Esophagus muscularis mucosa (tissue), 4 donors: ENCODE measurements around the gene MTO1. TPM values are rescaled to one million over a fixed set of nuclear protein-coding genes. Genes with fewer than 3 reads are reported as not detected.
"Not testable (repeated sequence)": the region's sequence is repeated elsewhere in the genome, so short reads cannot be mapped to it uniquely, and the experiment has no call there.

Source experiments
- DNase-seq: peaks from one replicate; pipeline ENCODE4 v3.0.0-alpha.2; 2017; ENCODE audit errors: extremely low spot score
- H3K27ac ChIP-seq, 4 donors: fragments of 200-600 bp; sonication (generic); replicated peaks in 1 of 4; 1 replicate in 3 of 4; 2 replicates in 1 of 4; pipeline ENCODE4 v1.5.1; 2016 to 2019; ENCODE audit warnings: mild to moderate bottlenecking in 1 of 4
- H3K27me3 ChIP-seq, 4 donors: fragments of 200-600 bp; sonication (generic); one replicate each; pipeline versions ENCODE4 v1.5.1 to v1.6.0; 2016 to 2019
- H3K36me3 ChIP-seq, 4 donors: fragments of 200-600 bp; sonication (generic); one replicate each; pipeline ENCODE4 v1.5.1; 2016 to 2019
- H3K4me1 ChIP-seq, 4 donors: fragments of 200-600 bp; sonication (generic); one replicate each; pipeline ENCODE4 v1.5.1; 2016 to 2019
- H3K4me3 ChIP-seq, 4 donors: fragments of 200-600 bp; sonication (generic); 1 replicate in 2 of 4; 2 replicates in 2 of 4; pipeline ENCODE4 v1.5.1; 2016 to 2019; ENCODE audit warnings: mild to moderate bottlenecking in 4 of 4, moderate library complexity in 1 of 4
- H3K9me3 ChIP-seq, 4 donors: fragments of 200-600 bp; sonication (generic); 1 replicate in 3 of 4; 2 replicates in 1 of 4; pipeline ENCODE4 v1.5.1; 2016 to 2019
- CTCF ChIP-seq, 3 experiments: fragments of 200-600 bp in 2 of 3; fragments of 450-650 bp in 1 of 3; sonication (generic) in 2 of 3; IDR thresholded peaks; one replicate each; pipeline ENCODE4 v1.5.1; 2017 to 2019; ENCODE audit warnings: antibody characterized with exemption in 3 of 3, mild to moderate bottlenecking in 2 of 3, moderate library complexity in 1 of 3
- EP300 ChIP-seq: sonication (generic); formaldehyde crosslinking; IDR thresholded peaks from one replicate; pipeline ENCODE4 v1.6.1; 2017; ENCODE audit warnings: antibody characterized with exemption
- POLR2A ChIP-seq: fragments of 450-650 bp; IDR thresholded peaks from one replicate; pipeline ENCODE4 v1.6.1; 2017; ENCODE audit warnings: antibody characterized with exemption, moderate library complexity, mild to moderate bottlenecking, low read depth
- POLR2AphosphoS5 ChIP-seq, 2 donors: sonication (generic); formaldehyde crosslinking; IDR thresholded peaks; one replicate each; pipeline ENCODE4 v1.6.1; 2017; ENCODE audit warnings: antibody characterized with exemption in 2 of 2
- WGBS: methylation state at CpG from one replicate; pipeline ENCODE4 v1.1.5; 2018; 5-methylcytosine and 5-hydroxymethylcytosine counted together
- intact Hi-C: fragments of 100-400 bp; cut with DNase I; formaldehyde crosslinking; loops from one replicate; pipeline ENCODE4 v1.15.1; 2023
- total RNA-seq, 4 donors: library from RNA; depleted of rRNA; stranded (reverse); fragments of >200 nt; gene quantifications; one replicate each; pipeline versions ENCODE4 v1.1.0 to v1.2.1, GENCODE V29; 2016

Gene MTO1
- total RNA-seq, 4 donors from 2014 or later, result 15.2 to 38.6 (median 25.7) TPM

GRCh38 chr6:73538116-73538779 lies 76.7 kb downstream of the MTO1 start:
- Histone ChIP-seq H3K4me1 (no peaks in the 10 kb centered on the region), H3K9me3 (no peaks in the 10 kb centered on the region), H3K27ac (no peak overlapping the region), H3K27me3 (no peaks in the 10 kb centered on the region), H3K4me3 (no peak overlapping the region), H3K36me3 (no peaks in the 10 kb centered on the region)
- 93% methylated on average over 10 of the region's 10 CpGs for WGBS
- TF ChIP-seq CTCF (IDR thresholded peaks at IDR 0.05) (no peak), POLR2AphosphoS5 (IDR thresholded peaks at IDR 0.05) (no peak), POLR2A (no peak), EP300 (no peak)
- intact Hi-C loops, result no loop called here
- no peak for DNase-seq

GRCh38 chr6:73542481-73542880 lies 80.9 kb downstream of the MTO1 start:
- WGBS, result 92% methylated on average over 3 of the region's 3 CpGs
- H3K4me3 ChIP-seq, H3K27ac ChIP-seq: not testable (repeated sequence)

GRCh38 chr6:73542891-73543290 lies 81.4 kb downstream of the MTO1 start:
- Histone ChIP-seq H3K4me1 (peaks cover 0 to 7% (median 6%) of the 10 kb centered on the region in 4 donors), H3K36me3 (no peaks in the 10 kb centered on the region), H3K9me3 (no peaks in the 10 kb centered on the region), H3K27ac (no peak overlapping the region), H3K27me3 (no peaks in the 10 kb centered on the region), H3K4me3 (no peak overlapping the region)
- WGBS, result 92% methylated on average over 5 of the region's 5 CpGs
- intact Hi-C loops, result no loop called here
- TF ChIP-seq CTCF (IDR thresholded peaks at IDR 0.05) (no peak), EP300 (no peak), POLR2AphosphoS5 (IDR thresholded peaks at IDR 0.05) (no peak), POLR2A (no peak)
- DNase-seq, result no peak

More at GRCh38 chr6:73542481-73542880, 80.9 kb downstream of the MTO1 start:
- intact Hi-C loops, H3K36me3 ChIP-seq, DNase-seq, H3K4me1 ChIP-seq, H3K9me3 ChIP-seq, H3K27me3 ChIP-seq: not testable (repeated sequence)

- Histone ChIP-seq H3K4me3 (no peak overlapping the region), H3K36me3 (no peaks in the 10 kb centered on the region), H3K27ac (no peak overlapping the region), H3K9me3 (no peaks in the 10 kb centered on the region), H3K27me3 (no peaks in the 10 kb centered on the region), H3K4me1 (peaks cover 0 to 7% (median 6%) of the 10 kb centered on the region in 4 donors)
- no peak for DNase-seq
- 91% methylated on average over 1 of the region's 1 CpG for WGBS
- intact Hi-C loops, result no loop called here
- no peak for TF ChIP-seq EP300
- TF ChIP-seq POLR2AphosphoS5 (IDR thresholded peaks at IDR 0.05), result no peak
- no peak for TF ChIP-seq CTCF (IDR thresholded peaks at IDR 0.05)
- TF ChIP-seq POLR2A, result no peak
These were observed 85.5 kb downstream of the MTO1 start for GRCh38 chr6:73547036-73547435.

- DNase-seq, result no peak
- Histone ChIP-seq H3K4me3 (no peak overlapping the region), H3K27ac (no peak overlapping the region), H3K4me1 (peaks cover 0 to 7% (median 6%) of the 10 kb centered on the region in 4 donors), H3K27me3 (no peaks in the 10 kb centered on the region), H3K9me3 (no peaks in the 10 kb centered on the region), H3K36me3 (no peaks in the 10 kb centered on the region)
- intact Hi-C loops, result no loop called here
- TF ChIP-seq POLR2AphosphoS5 (IDR thresholded peaks at IDR 0.05) (no peak), CTCF (IDR thresholded peaks at IDR 0.05) (no peak), EP300 (no peak), POLR2A (no peak)
- 94% methylated on average over 12 of the region's 12 CpGs for WGBS
These were observed 87.2 kb downstream of the MTO1 start for GRCh38 chr6:73548458-73549446.

GRCh38 chr6:73551115-73551514 lies 89.6 kb downstream of the MTO1 start:
- H3K9me3 ChIP-seq, DNase-seq, H3K36me3 ChIP-seq, intact Hi-C loops, H3K4me1 ChIP-seq, H3K27ac ChIP-seq, H3K27me3 ChIP-seq, H3K4me3 ChIP-seq: not testable (repeated sequence)
- 98% methylated on average over 4 of the region's 4 CpGs for WGBS

GRCh38 chr6:73555380-73555949 lies 93.9 kb downstream of the MTO1 start:
- H3K27ac ChIP-seq, H3K4me1 ChIP-seq, H3K36me3 ChIP-seq, H3K4me3 ChIP-seq, H3K27me3 ChIP-seq, DNase-seq, intact Hi-C loops, H3K9me3 ChIP-seq: not testable (repeated sequence)
- WGBS, result 94% methylated on average over 11 of the region's 11 CpGs
